HCT116 (cell line): ENCODE measurements around the gene DLEC1. TPM values are rescaled to one million over a fixed set of nuclear protein-coding genes. Genes with fewer than 3 reads are reported as not detected.

Experiments used
- ATAC-seq: fragments of 200-7000 bp; cut with Tn5 transposase; 2 replicates; pipeline ENCODE4 v1.9.1; 2020; ENCODE audit warnings: mild to moderate bottlenecking, moderate library complexity
- BruUV-seq: library from RNA; stranded (reverse); fragments of 400-500 nt; replicated peaks from 2 replicates; lab custom pipeline; 2021; lab: Mats Ljungman, UMichigan
- CTCF ChIA-PET: fragments of 300-600 bp; sonication (Branson Sonifier 250); formaldehyde crosslinking; loops from one replicate; lab custom pipeline; 2021; ENCODE audit warnings: antibody characterized with exemption; lab: Charles Lee
- POLR2A ChIA-PET: fragments of 300-600, 350-600 bp; sonication (Branson Sonifier 250); formaldehyde crosslinking; loops from one replicate; lab custom pipeline; 2021; ENCODE audit warnings: antibody characterized with exemption; lab: Charles Lee
- RAD21 ChIA-PET, 2 experiments: fragments of 300-600 bp; sonication (Branson Sonifier 250); formaldehyde crosslinking; loops; one replicate each; lab custom pipeline; 2023; ENCODE audit warnings: low total read pairs in 2 of 2; ENCODE audit not compliant: uncharacterized antibody in 2 of 2, unreplicated experiment in 2 of 2, low non-redundant PET in 1 of 2; lab: Charles Lee
- DNase-seq: peaks from one replicate; pipeline ENCODE4 v3.0.0-alpha.2; 2010; ENCODE audit warnings: low read depth, low spot score
- H2AFZ ChIP-seq: fragments of 200-600 bp; shearing (Covaris generic), sonication (generic); 2 replicates; pipeline ENCODE4 v1.6.1; 2017; ENCODE audit warnings: low read depth, mixed run types, mixed read lengths, antibody characterized with exemption, low read length; ENCODE audit not compliant: poor library complexity, severe bottlenecking
- H3K27ac ChIP-seq: 2 replicates; pipeline ENCODE4 v1.5.1; 2012; ENCODE audit warnings: low read depth, low read length
- H3K27me3 ChIP-seq: fragments of 200-600 bp; sonication (generic); 2 replicates; pipeline ENCODE4 v1.6.1; 2016; ENCODE audit warnings: mixed run types, low read length, mixed read lengths; ENCODE audit not compliant: insufficient read depth
- H3K36me3 ChIP-seq, 2 experiments: fragments of 200-500 bp in 1 of 2; fragments of 200-600 bp in 1 of 2; sonication (Bioruptor generic) in 1 of 2; sonication (generic) in 1 of 2; 2 replicates each; pipeline versions ENCODE4 v1.5.1 to v1.6.1; 2014 to 2016; ENCODE audit warnings: low read length in 2 of 2, inconsistent platforms in 1 of 2, mixed read lengths in 1 of 2, mixed run types in 1 of 2; ENCODE audit not compliant: insufficient read depth in 2 of 2, control insufficient read depth in 1 of 2
- H3K4me1 ChIP-seq, 2 experiments: fragments of 200-600 bp in 1 of 2; sonication (generic) in 1 of 2; 2 replicates each; pipeline versions ENCODE4 v1.5.1 to v1.6.1; 2012 to 2017; ENCODE audit warnings: low read length in 2 of 2, inconsistent platforms in 1 of 2, mild to moderate bottlenecking in 1 of 2, mixed read lengths in 1 of 2, mixed run types in 1 of 2, moderate library complexity in 1 of 2; ENCODE audit not compliant: insufficient read depth in 2 of 2, control insufficient read depth in 1 of 2
- H3K4me2 ChIP-seq: fragments of 200-600 bp; sonication (generic); 2 replicates; pipeline ENCODE4 v1.6.1; 2017; ENCODE audit warnings: mixed run types, low read length, mixed read lengths
- H3K4me3 ChIP-seq, 2 experiments: fragments of 200-600 bp in 1 of 2; sonication (generic) in 1 of 2; replicated peaks in 1 of 2; 2 replicates each; pipeline ENCODE4 v1.5.1; 2011 to 2016; ENCODE audit warnings: low read length in 2 of 2, control low read depth in 1 of 2, low read depth in 1 of 2, mild to moderate bottlenecking in 1 of 2, mixed read lengths in 1 of 2, mixed run types in 1 of 2
- H3K79me2 ChIP-seq: fragments of 200-600 bp; sonication (generic); 2 replicates; pipeline ENCODE4 v1.6.1; 2017; ENCODE audit warnings: mild to moderate bottlenecking, mixed run types, low read length, moderate library complexity, mixed read lengths; ENCODE audit not compliant: insufficient read depth
- H3K9ac ChIP-seq: fragments of 200-600 bp; sonication (generic); 2 replicates; pipeline ENCODE4 v1.6.1; 2016; ENCODE audit warnings: low read length, mixed read lengths
- H3K9me2 ChIP-seq: fragments of 200-600 bp; sonication (generic), shearing (Covaris generic); 2 replicates; pipeline ENCODE4 v1.6.1; 2017; ENCODE audit warnings: mixed run types, mild to moderate bottlenecking, moderate library complexity; ENCODE audit not compliant: insufficient read depth
- H3K9me3 ChIP-seq, 2 experiments: fragments of 200-500 bp in 1 of 2; fragments of 200-600 bp in 1 of 2; sonication (Bioruptor generic) in 1 of 2; sonication (generic) in 1 of 2; 2 replicates each; pipeline ENCODE4 v1.6.1; 2014 to 2017; ENCODE audit warnings: low read length in 2 of 2, mixed read lengths in 2 of 2, inconsistent platforms in 1 of 2, low read depth in 1 of 2, mild to moderate bottlenecking in 1 of 2, mixed run types in 1 of 2, moderate library complexity in 1 of 2; ENCODE audit not compliant: control insufficient read depth in 1 of 2, insufficient read depth in 1 of 2
- H4K20me1 ChIP-seq: fragments of 200-600 bp; sonication (generic), shearing (Covaris generic); 2 replicates; pipeline ENCODE4 v1.6.1; 2017; ENCODE audit warnings: mixed run types, mild to moderate bottlenecking, moderate library complexity; ENCODE audit not compliant: insufficient read depth
- CBX3 ChIP-seq: IDR thresholded peaks from 2 replicates; pipeline ENCODE4 v1.6.1; 2012; ENCODE audit warnings: low read depth
- CEBPB ChIP-seq: IDR thresholded peaks from 2 replicates; pipeline ENCODE4 v1.6.1; 2012; ENCODE audit warnings: low read depth
- CTCF ChIP-seq, 3 experiments: fragments of 200-600 bp in 1 of 3; sonication (generic) in 1 of 3; IDR thresholded peaks in 2 of 3; conservative IDR thresholded peaks in 1 of 3; 2 replicates each; pipeline ENCODE4 v1.5.1; 2012 to 2017; ENCODE audit warnings: low read depth in 2 of 3, low read length in 2 of 3, antibody characterized with exemption in 1 of 3, borderline replicate concordance in 1 of 3, control low read depth in 1 of 3, mild to moderate bottlenecking in 1 of 3, mixed read lengths in 1 of 3, mixed run types in 1 of 3, moderate library complexity in 1 of 3; ENCODE audit not compliant: insufficient read depth in 1 of 3
- EGR1 ChIP-seq: IDR thresholded peaks from 2 replicates; pipeline ENCODE4 v1.6.1; 2012; ENCODE audit warnings: low read depth
- ELF1 ChIP-seq: IDR thresholded peaks from 2 replicates; pipeline ENCODE4 v1.6.1; 2012; ENCODE audit warnings: low read depth, borderline replicate concordance
- EZH2phosphoT487 ChIP-seq: fragments of 200-600 bp; IDR thresholded peaks from 2 replicates; pipeline ENCODE4 v1.6.1; 2018; ENCODE audit warnings: antibody characterized with exemption, borderline replicate concordance
- JUND ChIP-seq: IDR thresholded peaks from 2 replicates; pipeline ENCODE4 v1.6.1; 2012
- POLR2AphosphoS5 ChIP-seq: IDR thresholded peaks from 2 replicates; pipeline ENCODE4 v1.6.1; 2011; ENCODE audit warnings: mild to moderate bottlenecking, low read depth, low read length, moderate library complexity
- SIN3A ChIP-seq: IDR thresholded peaks from 2 replicates; pipeline ENCODE4 v1.6.1; 2012; ENCODE audit warnings: low read depth
- SP1 ChIP-seq: IDR thresholded peaks from 2 replicates; pipeline ENCODE4 v1.6.1; 2012; ENCODE audit warnings: low read depth
- SRF ChIP-seq: IDR thresholded peaks from 2 replicates; pipeline ENCODE4 v1.6.1; 2012; ENCODE audit warnings: low read depth
- ZNF274 ChIP-seq: fragments of 200-500 bp; sonication (Bioruptor generic); IDR thresholded peaks from 2 replicates; pipeline ENCODE4 v1.6.1; 2014; ENCODE audit warnings: mild to moderate bottlenecking, low read depth, low read length, inconsistent platforms
- intact Hi-C: fragments of 100-400 bp; cut with micrococcal nuclease; formaldehyde crosslinking; loops from 2 replicates; pipeline ENCODE4 v1.10.0; 2022
- total RNA-seq: library from RNA; stranded (reverse); gene quantifications from one replicate; pipeline ENCODE4 v1.2.1, GENCODE V29; 2021; ENCODE audit not compliant: unreplicated experiment
- TF ChIP-seq, protein P1 (sequence below): IDR thresholded peaks from 2 replicates; pipeline ENCODE4 v1.6.1; 2011; ENCODE audit warnings: mild to moderate bottlenecking, low read length, moderate library complexity; ENCODE audit not compliant: insufficient replicate concordance; ENCODE audit errors: extremely low read depth

DLEC1 gene
- total RNA-seq, 1 experiment from 2014 or later, result 0.61 TPM

DNA sequence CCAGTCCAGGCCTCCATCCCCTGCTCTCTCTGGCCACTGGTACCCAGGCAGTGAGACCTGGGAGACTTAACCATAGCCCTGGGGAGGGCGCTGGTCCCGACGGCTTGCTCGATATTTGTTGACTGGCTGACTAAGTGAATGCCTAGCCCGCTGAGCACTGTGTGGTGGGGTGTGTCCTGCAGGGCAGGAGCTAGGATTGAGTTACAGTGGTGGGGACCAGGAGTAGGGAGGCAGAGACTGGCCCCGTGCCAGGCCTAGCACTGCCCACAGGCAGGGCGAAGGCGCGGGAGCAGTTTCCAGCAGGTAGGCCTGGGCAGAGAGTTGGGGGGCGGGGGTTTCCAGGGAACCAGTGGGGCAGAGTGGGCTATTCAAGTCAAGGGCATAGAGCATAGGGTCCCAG is 48.5 kb upstream of the DLEC1 start, which contains the start of gene VILL:
Gene VILL, plus strand, starts transcription at position 260 of the 400 bp plus-strand sequence. CDS start 2,887 bp downstream, outside the sequence.
- no peaks in the 10 kb centered on the region for H3K27me3 ChIP-seq
- ChIA-PET CTCF (no interaction called here), POLR2A (no interaction called here), RAD21 (no interaction called here)
- no peak within 1 kb of the TSS for H3K27ac ChIP-seq
- intact Hi-C loops, result no loop called here
- TF ChIP-seq CBX3, result no peak
- no peak for TF ChIP-seq ELF1
- no peak for TF ChIP-seq POLR2AphosphoS5
- no peak for TF ChIP-seq SRF
- TF ChIP-seq ZNF274, result no peak
- no peaks in the 10 kb centered on the region for H4K20me1 ChIP-seq
- no peak within 1 kb of the TSS for H3K4me3 ChIP-seq
- no peaks in the 10 kb centered on the region for H3K79me2 ChIP-seq
- no peak within 1 kb of the TSS for H3K4me2 ChIP-seq
- no peak within 1 kb of the TSS for H3K9ac ChIP-seq
- DNase-seq (no peak), ATAC-seq (peak; percentile 23; the same call in 1 of the 2 replicates)
- H3K36me3 ChIP-seq, result no peaks in the 10 kb centered on the region
- peaks cover 10 to 30% of the 10 kb centered on the region in 2 experiments; a peak in 3 of 4 replicates for H3K4me1 ChIP-seq
- no peak within 1 kb of the TSS for H2AFZ ChIP-seq
- H3K9me2 ChIP-seq, result no peaks in the 10 kb centered on the region
- BruUV-seq, result no TSS peak
- H3K9me3 ChIP-seq, result no peaks in the 10 kb centered on the region

DNA sequence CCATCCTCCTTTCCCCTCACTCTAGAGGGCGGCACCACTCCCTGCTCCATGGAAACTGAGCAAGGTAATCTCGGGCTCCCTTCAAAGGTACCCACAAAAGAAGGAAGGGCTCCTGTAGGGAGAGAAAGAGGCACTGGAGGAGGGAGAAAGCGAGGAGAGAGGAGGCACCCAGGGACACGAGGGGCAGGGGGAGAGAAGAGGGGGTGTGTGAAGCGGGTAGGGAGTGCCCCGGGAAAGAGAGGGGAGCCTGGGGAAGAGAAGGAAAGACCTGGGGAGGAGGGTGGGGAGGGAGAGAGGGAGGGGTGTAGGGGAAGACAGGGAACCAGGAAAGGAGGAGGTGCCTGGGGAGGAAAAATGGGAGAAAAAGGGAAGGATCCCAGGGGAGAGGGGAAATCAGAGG is 47.9 kb upstream of the DLEC1 start:
- RAD21 ChIA-PET, result no interaction called here
- ATAC-seq, result no peak
- POLR2A ChIA-PET, result no interaction called here
- H2AFZ ChIP-seq, result no peak overlapping the region
- H3K4me2 ChIP-seq, result no peak overlapping the region
- intact Hi-C loops, result no loop called here
- no peak for DNase-seq
- no peaks in the 10 kb centered on the region for H4K20me1 ChIP-seq
- no peaks in the 10 kb centered on the region for H3K9me3 ChIP-seq
- no peak overlapping the region for H3K9ac ChIP-seq
- BruUV-seq, result no TSS peak
- no peaks in the 10 kb centered on the region for H3K36me3 ChIP-seq
- no peak overlapping the region for H3K27ac ChIP-seq
- H3K9me2 ChIP-seq, result no peaks in the 10 kb centered on the region
- no peaks in the 10 kb centered on the region for H3K27me3 ChIP-seq
- peaks cover 10 to 30% of the 10 kb centered on the region in 2 experiments; a peak in 3 of 4 replicates for H3K4me1 ChIP-seq
- CTCF ChIA-PET, result no interaction called here
- H3K4me3 ChIP-seq, result no peak overlapping the region
- H3K79me2 ChIP-seq, result no peaks in the 10 kb centered on the region
- TF ChIP-seq CEBPB, result no peak
- no peak for TF ChIP-seq SP1
- no peak for TF ChIP-seq POLR2AphosphoS5
- TF ChIP-seq, protein P1, sequence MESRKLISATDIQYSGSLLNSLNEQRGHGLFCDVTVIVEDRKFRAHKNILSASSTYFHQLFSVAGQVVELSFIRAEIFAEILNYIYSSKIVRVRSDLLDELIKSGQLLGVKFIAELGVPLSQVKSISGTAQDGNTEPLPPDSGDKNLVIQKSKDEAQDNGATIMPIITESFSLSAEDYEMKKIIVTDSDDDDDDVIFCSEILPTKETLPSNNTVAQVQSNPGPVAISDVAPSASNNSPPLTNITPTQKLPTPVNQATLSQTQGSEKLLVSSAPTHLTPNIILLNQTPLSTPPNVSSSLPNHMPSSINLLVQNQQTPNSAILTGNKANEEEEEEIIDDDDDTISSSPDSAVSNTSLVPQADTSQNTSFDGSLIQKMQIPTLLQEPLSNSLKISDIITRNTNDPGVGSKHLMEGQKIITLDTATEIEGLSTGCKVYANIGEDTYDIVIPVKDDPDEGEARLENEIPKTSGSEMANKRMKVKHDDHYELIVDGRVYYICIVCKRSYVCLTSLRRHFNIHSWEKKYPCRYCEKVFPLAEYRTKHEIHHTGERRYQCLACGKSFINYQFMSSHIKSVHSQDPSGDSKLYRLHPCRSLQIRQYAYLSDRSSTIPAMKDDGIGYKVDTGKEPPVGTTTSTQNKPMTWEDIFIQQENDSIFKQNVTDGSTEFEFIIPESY, result no peak
- TF ChIP-seq EGR1, result no peak
- no peak for TF ChIP-seq ELF1
- no peak for TF ChIP-seq EZH2phosphoT487
- no peak for TF ChIP-seq JUND
- no peak for TF ChIP-seq CTCF (IDR thresholded peaks at IDR 0.05 in 2 of 3, conservative IDR thresholded peaks at IDR 0.05 in 1 of 3; ENCODE audit: borderline replicate concordance in 1 of 3, insufficient read depth in 1 of 3, low read depth in 2 of 3, low read length in 2 of 3)
- TF ChIP-seq SIN3A, result no peak
